ENCODE data around the gene GRPR. TPM values are rescaled to one million over a fixed set of nuclear protein-coding genes. Genes with fewer than 3 reads are reported as not detected.

GRPR gene
- total and polyA plus RNA-seq, 10 of the 15 experiments (the other 5 are each of a cell fraction or from before 2014, with no cell fraction given), result 0.10 to 3.7 (median 0.21) TPM; not detected in 1

DNA sequence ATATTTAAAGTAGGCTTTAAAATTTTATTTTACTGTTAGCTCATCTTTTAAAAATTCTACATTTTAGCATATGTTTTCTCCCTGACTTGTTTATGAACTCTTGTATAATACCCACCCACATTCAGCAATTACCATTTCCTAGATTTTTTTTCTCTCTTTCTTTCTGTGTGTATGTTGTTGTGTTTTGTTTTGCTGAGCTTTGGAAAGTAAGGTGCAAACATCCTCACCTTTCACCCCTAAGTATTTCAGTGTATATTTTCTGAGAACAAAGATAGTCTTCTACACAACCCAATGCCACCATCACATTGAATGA, 18.8 kb downstream of the GRPR start (continued):
- no peak for TF ChIP-seq ZBTB40 (IDR thresholded peaks at IDR 0.05; ENCODE audit: borderline replicate concordance)
- TF ChIP-seq RAD51 (IDR thresholded peaks at IDR 0.05), result no peak
- TF ChIP-seq, protein P1, sequence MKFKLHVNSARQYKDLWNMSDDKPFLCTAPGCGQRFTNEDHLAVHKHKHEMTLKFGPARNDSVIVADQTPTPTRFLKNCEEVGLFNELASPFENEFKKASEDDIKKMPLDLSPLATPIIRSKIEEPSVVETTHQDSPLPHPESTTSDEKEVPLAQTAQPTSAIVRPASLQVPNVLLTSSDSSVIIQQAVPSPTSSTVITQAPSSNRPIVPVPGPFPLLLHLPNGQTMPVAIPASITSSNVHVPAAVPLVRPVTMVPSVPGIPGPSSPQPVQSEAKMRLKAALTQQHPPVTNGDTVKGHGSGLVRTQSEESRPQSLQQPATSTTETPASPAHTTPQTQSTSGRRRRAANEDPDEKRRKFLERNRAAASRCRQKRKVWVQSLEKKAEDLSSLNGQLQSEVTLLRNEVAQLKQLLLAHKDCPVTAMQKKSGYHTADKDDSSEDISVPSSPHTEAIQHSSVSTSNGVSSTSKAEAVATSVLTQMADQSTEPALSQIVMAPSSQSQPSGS (IDR thresholded peaks at IDR 0.05; ENCODE audit: low read length), result no peak
- no peak for TF ChIP-seq RCOR1 (conservative IDR thresholded peaks at IDR 0.05; ENCODE audit: low read depth, low read length)
- TF ChIP-seq, protein P2, sequence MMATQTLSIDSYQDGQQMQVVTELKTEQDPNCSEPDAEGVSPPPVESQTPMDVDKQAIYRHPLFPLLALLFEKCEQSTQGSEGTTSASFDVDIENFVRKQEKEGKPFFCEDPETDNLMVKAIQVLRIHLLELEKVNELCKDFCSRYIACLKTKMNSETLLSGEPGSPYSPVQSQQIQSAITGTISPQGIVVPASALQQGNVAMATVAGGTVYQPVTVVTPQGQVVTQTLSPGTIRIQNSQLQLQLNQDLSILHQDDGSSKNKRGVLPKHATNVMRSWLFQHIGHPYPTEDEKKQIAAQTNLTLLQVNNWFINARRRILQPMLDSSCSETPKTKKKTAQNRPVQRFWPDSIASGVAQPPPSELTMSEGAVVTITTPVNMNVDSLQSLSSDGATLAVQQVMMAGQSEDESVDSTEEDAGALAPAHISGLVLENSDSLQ (IDR thresholded peaks at IDR 0.05), result no peak

DNA sequence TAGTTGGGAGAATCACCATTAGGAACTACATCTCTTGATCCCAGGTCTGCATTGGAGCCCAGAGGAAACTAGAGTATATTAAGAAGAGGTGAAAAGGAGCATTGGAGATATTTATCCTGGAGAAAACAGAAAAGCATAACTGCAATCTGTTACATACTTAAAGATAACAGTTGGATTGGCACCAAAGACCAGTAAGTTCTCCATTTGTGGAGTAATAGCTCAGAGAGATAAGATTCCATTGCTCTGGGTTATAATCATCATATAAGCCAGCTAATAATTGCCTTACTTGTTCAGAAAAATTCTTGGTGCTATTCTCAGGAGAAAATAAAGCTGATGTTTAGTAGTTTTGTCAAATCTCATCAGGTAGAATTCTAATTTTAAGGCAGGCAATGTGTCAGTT, 20.6 kb downstream of the GRPR start:
- H2AFZ ChIP-seq (ENCODE audit: control insufficient read depth, low read depth, low read length), result no peak overlapping the region
- FAIRE-seq, result no peak
- ATAC-seq, result no peak
- ChIA-PET POLR2A (no interaction called here), SMC1A (ENCODE audit: uncharacterized antibody, unreplicated experiment) (no interaction called here), RAD21 (ENCODE audit: unreplicated experiment) (no interaction called here), CTCF (interaction anchor here (1.0 to 1.4 kb wide), 4 partner anchors 21 to 213 kb away, joined by 3 to 5 read pairs (median 4); partner anchors contain the start of gene GRPR)
- no peak overlapping the region for H3K4me2 ChIP-seq (ENCODE audit: control insufficient read depth, insufficient read depth)
- intact Hi-C loops (cut with micrococcal nuclease; ENCODE audit: unreplicated experiment), result no loop called here
- H3K4me3 ChIP-seq, result no peak overlapping the region
- no peak overlapping the region for H3K9ac ChIP-seq (ENCODE audit: control insufficient read depth, insufficient read depth, low read length)
- in situ Hi-C loops (cut with MboI), result no loop called here
- DNase-seq (ENCODE audit: low read depth, low spot score), result no peak
- no TSS peak for BruUV-seq (replicated peaks)
- no peaks in the 10 kb centered on the region for H3K9me3 ChIP-seq (replicated peaks; ENCODE audit: control insufficient read depth, insufficient read depth, low read length)
- no peak overlapping the region for H3K27ac ChIP-seq (ENCODE audit: control insufficient read depth, insufficient read depth)
- no peaks in the 10 kb centered on the region for H4K20me1 ChIP-seq (ENCODE audit: control insufficient read depth, insufficient read depth)
- H3K27me3 ChIP-seq (replicated peaks in 1 of 2; ENCODE audit: control insufficient read depth in 2 of 2, insufficient read depth in 2 of 2, low read length in 1 of 2), result peaks cover 0 to 2% of the 10 kb centered on the region in 2 experiments; a peak in 1 of 4 replicates
- H3K4me1 ChIP-seq (ENCODE audit: control insufficient read depth, insufficient read depth, low read length), result no peaks in the 10 kb centered on the region
- H3K36me3 ChIP-seq (ENCODE audit: control insufficient read depth in 2 of 2, insufficient read depth in 2 of 2, low read length in 1 of 2), result no peaks in the 10 kb centered on the region
- no peaks in the 10 kb centered on the region for H3K79me2 ChIP-seq (ENCODE audit: control insufficient read depth, insufficient read depth, low read length)
- TF ChIP-seq ASH2L (IDR thresholded peaks at IDR 0.05; ENCODE audit: borderline replicate concordance, low read depth), result no peak
- TF ChIP-seq IKZF1 (conservative IDR thresholded peaks at IDR 0.05), result no peak
- no peak for TF ChIP-seq EED (IDR thresholded peaks at IDR 0.05; ENCODE audit: low read depth)
- no peak for TF ChIP-seq SMC3 (IDR thresholded peaks at IDR 0.05; ENCODE audit: borderline replicate concordance, low read length)
- TF ChIP-seq, protein P3, sequence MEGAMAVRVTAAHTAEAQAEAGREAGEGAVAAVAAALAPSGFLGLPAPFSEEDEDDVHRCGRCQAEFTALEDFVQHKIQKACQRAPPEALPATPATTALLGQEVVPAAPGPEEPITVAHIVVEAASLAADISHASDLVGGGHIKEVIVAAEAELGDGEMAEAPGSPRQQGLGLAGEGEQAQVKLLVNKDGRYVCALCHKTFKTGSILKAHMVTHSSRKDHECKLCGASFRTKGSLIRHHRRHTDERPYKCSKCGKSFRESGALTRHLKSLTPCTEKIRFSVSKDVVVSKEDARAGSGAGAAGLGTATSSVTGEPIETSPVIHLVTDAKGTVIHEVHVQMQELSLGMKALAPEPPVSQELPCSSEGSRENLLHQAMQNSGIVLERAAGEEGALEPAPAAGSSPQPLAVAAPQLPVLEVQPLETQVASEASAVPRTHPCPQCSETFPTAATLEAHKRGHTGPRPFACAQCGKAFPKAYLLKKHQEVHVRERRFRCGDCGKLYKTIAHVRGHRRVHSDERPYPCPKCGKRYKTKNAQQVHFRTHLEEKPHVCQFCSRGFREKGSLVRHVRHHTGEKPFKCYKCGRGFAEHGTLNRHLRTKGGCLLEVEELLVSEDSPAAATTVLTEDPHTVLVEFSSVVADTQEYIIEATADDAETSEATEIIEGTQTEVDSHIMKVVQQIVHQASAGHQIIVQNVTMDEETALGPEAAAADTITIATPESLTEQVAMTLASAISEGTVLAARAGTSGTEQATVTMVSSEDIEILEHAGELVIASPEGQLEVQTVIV (IDR thresholded peaks at IDR 0.05; ENCODE audit: borderline replicate concordance, partially characterized antibody), result no peak
- no peak for TF ChIP-seq MXI1 (IDR thresholded peaks at IDR 0.05; ENCODE audit: low read depth, low read length)
- no peak for TF ChIP-seq SMAD1 (IDR thresholded peaks at IDR 0.05; ENCODE audit: low read depth, partially characterized antibody)
